ENCODE measurements around the gene PIP5KL1. TPM values are rescaled to one million over a fixed set of nuclear protein-coding genes. Genes with fewer than 3 reads are reported as not detected.

PIP5KL1 gene, protein sequence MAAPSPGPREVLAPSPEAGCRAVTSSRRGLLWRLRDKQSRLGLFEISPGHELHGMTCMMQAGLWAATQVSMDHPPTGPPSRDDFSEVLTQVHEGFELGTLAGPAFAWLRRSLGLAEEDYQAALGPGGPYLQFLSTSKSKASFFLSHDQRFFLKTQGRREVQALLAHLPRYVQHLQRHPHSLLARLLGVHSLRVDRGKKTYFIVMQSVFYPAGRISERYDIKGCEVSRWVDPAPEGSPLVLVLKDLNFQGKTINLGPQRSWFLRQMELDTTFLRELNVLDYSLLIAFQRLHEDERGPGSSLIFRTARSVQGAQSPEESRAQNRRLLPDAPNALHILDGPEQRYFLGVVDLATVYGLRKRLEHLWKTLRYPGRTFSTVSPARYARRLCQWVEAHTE
- total RNA-seq = 10.2 and 21.9 TPM in 2 replicates

DNA sequence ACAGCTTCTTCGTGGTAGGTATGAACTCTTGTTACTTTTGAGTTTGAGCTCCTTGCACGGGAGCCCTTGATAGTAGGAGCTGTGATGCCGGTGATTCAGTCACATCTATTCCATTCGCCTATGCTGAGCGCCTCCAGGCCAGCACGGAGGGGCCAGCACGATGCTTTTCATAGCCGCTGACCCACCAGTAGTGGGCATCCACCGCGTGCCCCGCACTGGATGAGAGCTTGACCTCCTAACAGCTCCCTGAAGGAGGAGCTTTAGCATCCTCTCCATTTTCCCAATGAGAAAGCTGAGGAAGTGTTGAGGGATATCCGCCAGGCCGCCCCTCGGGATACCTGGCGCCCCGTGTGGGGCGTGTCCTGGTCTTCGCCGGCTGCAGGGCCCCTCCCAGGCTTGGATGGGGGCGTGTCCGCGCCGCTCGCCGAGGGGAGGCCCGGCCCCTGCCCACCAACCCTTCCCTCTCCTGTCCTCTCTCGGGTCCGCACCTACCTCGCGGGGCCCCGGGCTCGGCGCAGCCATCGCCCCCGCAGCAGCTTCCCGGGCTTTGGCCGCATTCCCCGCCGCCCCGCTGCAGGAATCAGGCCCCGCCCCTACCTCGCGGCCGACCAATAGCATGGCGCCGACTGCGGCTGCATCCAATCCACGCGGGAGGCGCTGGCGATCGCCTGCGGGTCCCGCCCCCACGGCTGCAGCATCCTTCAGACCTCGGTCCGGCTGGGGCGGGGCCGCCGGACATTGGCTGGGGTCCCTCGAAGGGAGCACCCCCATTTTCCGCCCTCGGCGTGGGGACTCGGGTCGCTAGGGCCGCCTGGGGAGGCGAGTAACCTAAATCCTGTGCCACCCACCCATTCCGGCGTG lies at the start of gene PIP5KL1:
Gene PIP5KL1 (minus strand): TSS at position 547 of the 861 bp plus-strand sequence. CDS start 25 bp downstream, at position 522.

GRCh38 chr9:127937388-127938297 lies 7.1 kb upstream of the PIP5KL1 start, which contains the start of gene DPM2:
DPM2 (minus strand) TSS chr9:127937854; CDS start chr9:127937820, 34 bp downstream.

DNA sequence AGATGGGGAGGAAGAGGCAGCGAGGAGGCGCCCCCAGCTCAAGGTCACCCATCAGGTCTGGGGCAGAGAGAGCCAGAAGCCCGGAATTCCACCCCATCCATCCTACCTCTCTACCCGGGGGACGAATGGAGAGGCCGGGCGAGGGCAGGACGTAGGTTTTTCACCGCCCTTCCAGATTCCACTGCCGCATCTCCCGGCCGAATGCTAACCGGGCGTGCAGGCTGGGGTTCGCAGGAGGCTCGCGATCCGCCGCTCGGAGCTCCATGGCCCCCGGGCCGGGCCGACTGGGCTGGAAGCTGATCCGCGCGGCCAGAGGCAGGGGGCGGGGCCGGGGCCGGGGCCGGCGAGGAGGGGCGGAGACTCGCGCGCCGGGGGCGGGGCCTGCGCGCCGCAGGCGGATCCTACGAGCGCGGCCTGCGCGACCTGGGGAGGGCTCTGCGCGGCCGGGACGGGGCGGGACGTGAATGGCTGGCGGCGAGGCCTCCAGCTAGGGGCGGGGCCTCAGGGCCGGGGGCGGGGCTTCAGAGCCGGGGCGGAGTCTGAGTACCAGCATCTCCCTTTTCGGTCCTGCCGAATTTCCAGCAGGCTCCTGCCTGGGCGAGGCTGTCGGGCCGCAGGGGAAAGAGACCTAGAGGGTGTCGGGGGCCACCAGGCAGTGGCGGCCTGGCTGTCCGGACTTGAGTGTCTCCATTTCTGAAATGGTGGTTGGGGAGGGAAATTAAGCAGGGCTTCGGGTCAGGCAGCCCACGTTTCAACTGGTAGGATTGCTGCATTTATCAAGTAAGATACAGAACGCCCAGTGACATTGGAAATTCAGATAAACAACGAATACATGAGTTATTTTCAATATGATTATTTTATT lies 13.6 kb downstream of the PIP5KL1 start, which contains the start of gene ST6GALNAC4:
Gene ST6GALNAC4 (minus strand): TSS at position 322 of the 862 bp plus-strand sequence. CDS start 622 bp downstream, outside the sequence.

GRCh38 chr9:127899128-127899943 lies 31.2 kb downstream of the PIP5KL1 start, which contains the start of gene ST6GALNAC6:
ST6GALNAC6 (minus strand) TSS chr9:127899603; CDS start chr9:127897981, 1,622 bp downstream.

DNA sequence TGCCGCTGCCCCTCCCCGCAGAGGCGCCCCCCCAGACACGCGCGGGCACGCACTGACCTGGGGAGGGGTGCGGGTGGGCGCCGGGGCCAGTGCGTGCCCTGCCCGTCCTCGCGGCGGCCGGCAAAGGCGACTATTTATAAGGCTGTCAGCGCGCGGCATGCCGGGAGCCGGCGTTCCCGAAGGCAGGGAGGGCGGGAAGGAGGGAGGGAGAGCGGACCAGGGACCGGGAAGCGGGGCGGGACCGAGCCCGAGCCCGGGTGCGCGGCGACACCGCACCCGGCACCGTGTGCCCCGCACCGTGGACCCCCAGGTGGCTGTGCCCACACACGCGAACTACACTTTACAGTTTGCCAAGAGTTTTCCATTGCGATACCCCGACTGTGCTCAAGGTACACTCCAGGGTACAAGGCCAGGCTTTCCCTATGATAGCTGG lies 53.0 kb downstream of the PIP5KL1 start, which contains the start of gene AK1:
Gene AK1 (minus strand): TSS at position 110 of the 433 bp plus-strand sequence. CDS start 3,058 bp downstream, outside the sequence.

Other genes with a start within 250 kb of the PIP5KL1 start
- not detected in 2 replicates for gene CFAP157, start 223.8 kb downstream of the PIP5KL1 start, total RNA-seq
- 66.5 and 76.0 TPM in 2 replicates for gene PTRH1, start 215.1 kb downstream of the PIP5KL1 start, total RNA-seq
- not detected in 2 replicates for gene TTC16, start 214.7 kb downstream of the PIP5KL1 start, total RNA-seq
- gene TOR2A, start 195.5 kb downstream of the PIP5KL1 start, total RNA-seq = 9.9 and 16.0 TPM in 2 replicates
- 0.15 and 0.23 TPM in 2 replicates for gene SH2D3C, start 152.1 kb downstream of the PIP5KL1 start, total RNA-seq
- gene CDK9, start 144.7 kb downstream of the PIP5KL1 start, total RNA-seq = 25.4 and 28.7 TPM in 2 replicates
- 74.0 and 76.5 TPM in 2 replicates for gene FPGS, start 127.9 kb downstream of the PIP5KL1 start, total RNA-seq
- gene ENG, start 76.1 kb downstream of the PIP5KL1 start, total RNA-seq = 6.2 and 9.6 TPM in 2 replicates
- 34.4 and 45.3 TPM in 2 replicates for gene AK1, start 53.1 kb downstream of the PIP5KL1 start, total RNA-seq
- gene ST6GALNAC6, start 31.2 kb downstream of the PIP5KL1 start, total RNA-seq = 25.8 and 35.7 TPM in 2 replicates
- gene ST6GALNAC4, start 13.7 kb downstream of the PIP5KL1 start, total RNA-seq = 36.4 and 42.8 TPM in 2 replicates
- gene DPM2, start 7.1 kb upstream of the PIP5KL1 start, total RNA-seq = 13.4 and 20.5 TPM in 2 replicates
- 2.6 and 2.7 TPM in 2 replicates for gene EEIG1, start 50.2 kb upstream of the PIP5KL1 start, total RNA-seq
- 6.4 and 8.1 TPM in 2 replicates for gene NAIF1, start 136.5 kb upstream of the PIP5KL1 start, total RNA-seq
- 7.3 and 8.0 TPM in 2 replicates for gene SLC25A25, start 137.5 kb upstream of the PIP5KL1 start, total RNA-seq
- 60.0 and 75.4 TPM in 2 replicates for gene PTGES2, start 197.0 kb upstream of the PIP5KL1 start, total RNA-seq
- gene LCN2, start 218.7 kb upstream of the PIP5KL1 start, total RNA-seq = 8.8 and 22.4 TPM in 2 replicates
- gene BBLN, start 229.5 kb upstream of the PIP5KL1 start, total RNA-seq = 223 and 319 TPM in 2 replicates

Data from hair follicular keratinocyte (primary cell).